Neutrophil (primary cell): ENCODE results near the gene MLLT3.

ENCODE experiments used
- H3K27ac ChIP-seq: fragments of 200-600 bp; sonication (generic); 2 replicates; pipeline ENCODE4 v1.5.1; 2016; ENCODE audit warnings: mild to moderate bottlenecking, moderate library complexity
- H3K27me3 ChIP-seq: fragments of 200-600 bp; sonication (generic); 2 replicates; pipeline ENCODE4 v1.6.0; 2016; ENCODE audit warnings: mild to moderate bottlenecking
- H3K36me3 ChIP-seq: fragments of 200-600 bp; sonication (generic); 2 replicates; pipeline ENCODE4 v1.5.1; 2017
- H3K4me1 ChIP-seq, 2 experiments: fragments of 200-600 bp in 1 of 2; sonication (generic) in 1 of 2; 1 replicate in 1 of 2; 2 replicates in 1 of 2; pipeline versions ENCODE4 v1.5.1 to v1.6.1; 2013 to 2016; ENCODE audit warnings: low read depth in 1 of 2, low read length in 1 of 2, mild to moderate bottlenecking in 1 of 2, moderate library complexity in 1 of 2; ENCODE audit not compliant: control insufficient read depth in 1 of 2, insufficient read depth in 1 of 2
- H3K4me3 ChIP-seq, 2 experiments: fragments of 200-600 bp in 1 of 2; sonication (generic) in 1 of 2; 1 replicate in 1 of 2; 2 replicates in 1 of 2; pipeline ENCODE4 v1.5.1; 2013 to 2016; ENCODE audit warnings: low read depth in 1 of 2, low read length in 1 of 2, mild to moderate bottlenecking in 1 of 2, moderate library complexity in 1 of 2
- H3K9me3 ChIP-seq: fragments of 200-600 bp; sonication (generic); 2 replicates; pipeline ENCODE4 v1.5.1; 2016
- CTCF ChIP-seq: fragments of 200-600 bp; sonication (generic); IDR thresholded peaks from 2 replicates; pipeline ENCODE4 v1.5.1; 2016; ENCODE audit warnings: antibody characterized with exemption

The MLLT3 gene

GRCh38 chr9:20369391-20369790, 252.9 kb downstream of the MLLT3 start:
- no peak overlapping the region for H3K4me3 ChIP-seq
- H3K27me3 ChIP-seq: no peaks in the 10 kb centered on the region
- no peak overlapping the region for H3K27ac ChIP-seq
- H3K9me3 ChIP-seq: no peaks in the 10 kb centered on the region
- TF ChIP-seq CTCF: no peak
- no peaks in the 10 kb centered on the region for H3K4me1 ChIP-seq
- no peaks in the 10 kb centered on the region for H3K36me3 ChIP-seq

GRCh38 chr9:20367855-20368254, 254.4 kb downstream of the MLLT3 start:
- no peak for TF ChIP-seq CTCF
- Histone ChIP-seq H3K4me3 (no peak overlapping the region), H3K36me3 (no peaks in the 10 kb centered on the region), H3K9me3 (no peaks in the 10 kb centered on the region), H3K27me3 (no peaks in the 10 kb centered on the region), H3K4me1 (no peaks in the 10 kb centered on the region), H3K27ac (no peak overlapping the region)

- no peaks in the 10 kb centered on the region for H3K27me3 ChIP-seq
- no peak overlapping the region for H3K4me3 ChIP-seq
- TF ChIP-seq CTCF: no peak
- H3K4me1 ChIP-seq: no peaks in the 10 kb centered on the region
- no peaks in the 10 kb centered on the region for H3K9me3 ChIP-seq
- no peak overlapping the region for H3K27ac ChIP-seq
- no peaks in the 10 kb centered on the region for H3K36me3 ChIP-seq
Observed at GRCh38 chr9:20364959-20365358, 257.3 kb downstream of the MLLT3 start.

GRCh38 chr9:20363233-20363632, 259.1 kb downstream of the MLLT3 start:
- H3K4me1 ChIP-seq: no peaks in the 10 kb centered on the region
- no peaks in the 10 kb centered on the region for H3K36me3 ChIP-seq
- no peaks in the 10 kb centered on the region for H3K9me3 ChIP-seq
- no peak overlapping the region for H3K4me3 ChIP-seq
- no peaks in the 10 kb centered on the region for H3K27me3 ChIP-seq
- TF ChIP-seq CTCF: no peak
- no peak overlapping the region for H3K27ac ChIP-seq

GRCh38 chr9:20361656-20362570, 260.4 kb downstream of the MLLT3 start:
- Histone ChIP-seq H3K9me3 (no peaks in the 10 kb centered on the region), H3K27me3 (no peaks in the 10 kb centered on the region), H3K27ac (no peak overlapping the region), H3K4me1 (no peaks in the 10 kb centered on the region), H3K36me3 (no peaks in the 10 kb centered on the region), H3K4me3 (no peak overlapping the region)
- TF ChIP-seq CTCF: no peak
